HG03025 (cell line): ENCODE results near the gene DCUN1D3.
"Not testable (repeated sequence)": the region's sequence is repeated elsewhere in the genome, so short reads cannot be mapped to it uniquely, and the experiment has no call there.

Source experiments
- ATAC-seq: cut with Tn5 transposase; IDR thresholded peaks from one replicate; pipeline ENCODE4 v1.9.1; 2021; ENCODE audit warnings: mild to moderate bottlenecking, moderate library complexity; ENCODE audit not compliant: unreplicated experiment, low FRiP score

Gene DCUN1D3

GRCh38 chr16:20844054-20844453, 56.1 kb downstream of the DCUN1D3 start:
- no peak for ATAC-seq

- no peak for ATAC-seq
Observed at GRCh38 chr16:20839504-20839903, 60.7 kb downstream of the DCUN1D3 start.

GRCh38 chr16:20838240-20838639, 61.9 kb downstream of the DCUN1D3 start:
- ATAC-seq: no peak

- no peak for ATAC-seq
Observed at GRCh38 chr16:20833086-20833485, 67.1 kb downstream of the DCUN1D3 start.

- no peak for ATAC-seq
Observed at GRCh38 chr16:20830372-20830771, 69.8 kb downstream of the DCUN1D3 start.

- ATAC-seq: no peak
Observed at GRCh38 chr16:20829536-20829935, 70.6 kb downstream of the DCUN1D3 start.

GRCh38 chr16:20826039-20826566, 74.1 kb downstream of the DCUN1D3 start:
- no peak for ATAC-seq

GRCh38 chr16:20822521-20823325, 77.4 kb downstream of the DCUN1D3 start:
- ATAC-seq: no peak

GRCh38 chr16:20821682-20822081, 78.5 kb downstream of the DCUN1D3 start:
- no peak for ATAC-seq

GRCh38 chr16:20818929-20819585, 81.1 kb downstream of the DCUN1D3 start:
- ATAC-seq: no peak

GRCh38 chr16:20814784-20815183, 85.4 kb downstream of the DCUN1D3 start:
- no peak for ATAC-seq

GRCh38 chr16:20812510-20812909, 87.6 kb downstream of the DCUN1D3 start:
- no peak for ATAC-seq

GRCh38 chr16:20811889-20812439, 88.2 kb downstream of the DCUN1D3 start:
- no peak for ATAC-seq

- ATAC-seq: no peak
Observed at GRCh38 chr16:20807862-20808261, 92.3 kb downstream of the DCUN1D3 start.

- ATAC-seq: peak; percentile 82
Observed at GRCh38 chr16:20806168-20807050, 93.7 kb downstream of the DCUN1D3 start, which contains the start of the genes ERI2 and REXO5. ERI2 (minus strand) TSS chr16:20806472; CDS start chr16:20806430, 42 bp downstream. REXO5 (plus strand) TSS chr16:20806527; CDS start chr16:20806954, 427 bp downstream.

GRCh38 chr16:20805684-20806167, 94.4 kb downstream of the DCUN1D3 start:
- ATAC-seq: not testable (repeated sequence)
